Lung (tissue), 12 donors: ENCODE data around the gene RFC2. TPM values are rescaled to one million over a fixed set of nuclear protein-coding genes. Genes with fewer than 3 reads are reported as not detected.
"Not testable (repeated sequence)": the region's sequence is repeated elsewhere in the genome, so short reads cannot be mapped to it uniquely, and the experiment has no call there.

ENCODE experiments used
- ATAC-seq: fragments of 200-7000 bp; cut with Tn5 transposase; one replicate; pipeline ENCODE4 v1.9.1; 2020; ENCODE audit warnings: moderate number of reproducible peaks; ENCODE audit not compliant: insufficient read depth, low FRiP score
- DNase-seq, 3 donors: peaks; one replicate each; pipeline ENCODE4 v3.0.0-alpha.2; 2013 to 2017
- H3K27ac ChIP-seq, 2 donors: one replicate each; pipeline ENCODE4 v1.5.1; 2013; ENCODE audit warnings: mild to moderate bottlenecking in 2 of 2, moderate library complexity in 2 of 2, control low read depth in 1 of 2, inconsistent platforms in 1 of 2, low read depth in 1 of 2, low read length in 1 of 2
- H3K27me3 ChIP-seq, 3 donors: one replicate each; pipeline ENCODE4 v1.5.1; 2013; ENCODE audit warnings: low read length in 2 of 3; ENCODE audit not compliant: control insufficient read depth in 3 of 3, insufficient read depth in 3 of 3
- H3K36me3 ChIP-seq, 4 donors: one replicate each; pipeline ENCODE4 v1.5.1; 2013; ENCODE audit warnings: low read length in 4 of 4, mild to moderate bottlenecking in 1 of 4, moderate library complexity in 1 of 4; ENCODE audit not compliant: control insufficient read depth in 4 of 4, insufficient read depth in 4 of 4
- H3K4me1 ChIP-seq, 5 donors: one replicate each; pipeline ENCODE4 v1.5.1; 2013; ENCODE audit warnings: low read length in 5 of 5, mild to moderate bottlenecking in 2 of 5, moderate library complexity in 1 of 5; ENCODE audit not compliant: control insufficient read depth in 5 of 5, insufficient read depth in 5 of 5
- H3K4me3 ChIP-seq: one replicate; pipeline ENCODE4 v1.5.1; 2013; ENCODE audit warnings: mild to moderate bottlenecking, control low read depth, moderate library complexity
- H3K9ac ChIP-seq, 2 donors: one replicate each; pipeline ENCODE4 v1.5.1; 2013; ENCODE audit warnings: low read length in 2 of 2, control low read depth in 1 of 2; ENCODE audit not compliant: insufficient read depth in 1 of 2
- H3K9me3 ChIP-seq, 4 donors: one replicate each; pipeline ENCODE4 v1.5.1; 2013; ENCODE audit warnings: low read length in 3 of 4, mild to moderate bottlenecking in 1 of 4, moderate library complexity in 1 of 4; ENCODE audit not compliant: control insufficient read depth in 4 of 4, insufficient read depth in 3 of 4
- WGBS, 2 donors: extraction: QIAGEN DNeasy Blood & Tissue Kit; methylation state at CpG; one replicate each; pipeline ENCODE4 v1.1.7; 2013; 5-methylcytosine and 5-hydroxymethylcytosine counted together
- polyA plus RNA-seq, 2 donors: library from polyadenylated mRNA; stranded (reverse); fragments of 200-250 nt; gene quantifications; one replicate each; pipeline ENCODE4 v1.2.1, GENCODE V29; 2013
- total RNA-seq, 2 donors: library from RNA; depleted of rRNA in 1 of 2; stranded (reverse); fragments of >200 nt in 1 of 2; gene quantifications; one replicate each; pipeline ENCODE4 v1.2.1, GENCODE V29; 2014 to 2021
- TF ChIP-seq, protein P1 (sequence below): IDR thresholded peaks from 2 replicates; pipeline ENCODE4 v1.5.1; 2012; ENCODE audit warnings: mild to moderate bottlenecking; ENCODE audit errors: control extremely low read depth, extremely low read depth
- donor health status: control.
- donor health status: control.
- donor health status: Bipolar disorder and iron deficiency.
- donor health status: healthy.
- donor health status: DM: yes; HTN: yes; CAD: no.

Gene RFC2
- total and polyA plus RNA-seq, 4 donors = 14.5 to 23.8 (median 21.2) TPM

DNA sequence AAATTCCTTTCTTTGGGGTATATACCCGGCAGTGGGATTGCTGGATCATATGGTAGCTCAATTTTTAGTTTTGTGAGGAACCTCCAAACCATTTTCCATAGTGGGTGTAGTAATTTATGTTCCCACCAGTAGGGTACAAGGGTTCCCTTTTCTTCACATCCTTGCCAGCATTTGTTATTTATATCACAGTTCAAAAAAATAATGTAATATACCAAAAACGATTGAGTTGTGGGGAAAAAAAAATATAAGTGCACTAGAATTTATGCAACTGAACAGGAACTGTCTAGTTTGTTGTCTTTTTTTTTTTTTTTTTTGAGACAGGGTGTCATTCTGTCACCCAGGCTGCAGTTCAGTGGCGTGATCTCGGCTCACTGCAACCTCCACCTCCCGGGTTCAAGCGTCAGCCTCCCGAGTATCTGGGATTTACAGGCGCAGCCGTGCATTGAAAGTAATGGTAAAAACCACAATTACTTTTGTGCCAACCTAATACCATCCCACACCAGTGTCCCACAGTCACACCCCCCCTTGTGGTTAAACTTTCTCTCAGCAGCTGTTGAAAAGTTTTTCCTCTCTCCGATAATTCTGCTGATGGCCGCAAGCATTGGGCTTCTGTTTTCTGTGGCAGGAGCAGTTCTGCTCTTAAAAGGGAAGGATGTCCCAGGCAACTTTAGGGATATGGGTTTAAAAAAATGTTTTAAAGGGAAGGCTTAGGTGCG lies 51.2 kb downstream of the RFC2 start:
- peaks cover 0 to 7% (median 0%) of the 10 kb centered on the region in 3 donors for H3K27me3 ChIP-seq
- H3K9ac ChIP-seq = no peak overlapping the region
- DNase-seq = peak in 2 of 3 donors; percentile 62 to 66
- H3K4me1 ChIP-seq = no peaks in the 10 kb centered on the region
- H3K9me3 ChIP-seq = no peaks in the 10 kb centered on the region
- no peak for ATAC-seq
- no peak overlapping the region for H3K27ac ChIP-seq
- no peak overlapping the region for H3K4me3 ChIP-seq
- TF ChIP-seq, protein P1, sequence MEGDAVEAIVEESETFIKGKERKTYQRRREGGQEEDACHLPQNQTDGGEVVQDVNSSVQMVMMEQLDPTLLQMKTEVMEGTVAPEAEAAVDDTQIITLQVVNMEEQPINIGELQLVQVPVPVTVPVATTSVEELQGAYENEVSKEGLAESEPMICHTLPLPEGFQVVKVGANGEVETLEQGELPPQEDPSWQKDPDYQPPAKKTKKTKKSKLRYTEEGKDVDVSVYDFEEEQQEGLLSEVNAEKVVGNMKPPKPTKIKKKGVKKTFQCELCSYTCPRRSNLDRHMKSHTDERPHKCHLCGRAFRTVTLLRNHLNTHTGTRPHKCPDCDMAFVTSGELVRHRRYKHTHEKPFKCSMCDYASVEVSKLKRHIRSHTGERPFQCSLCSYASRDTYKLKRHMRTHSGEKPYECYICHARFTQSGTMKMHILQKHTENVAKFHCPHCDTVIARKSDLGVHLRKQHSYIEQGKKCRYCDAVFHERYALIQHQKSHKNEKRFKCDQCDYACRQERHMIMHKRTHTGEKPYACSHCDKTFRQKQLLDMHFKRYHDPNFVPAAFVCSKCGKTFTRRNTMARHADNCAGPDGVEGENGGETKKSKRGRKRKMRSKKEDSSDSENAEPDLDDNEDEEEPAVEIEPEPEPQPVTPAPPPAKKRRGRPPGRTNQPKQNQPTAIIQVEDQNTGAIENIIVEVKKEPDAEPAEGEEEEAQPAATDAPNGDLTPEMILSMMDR = peak; percentile 17
- H3K36me3 ChIP-seq = no peaks in the 10 kb centered on the region
- WGBS, 2 donors = 29 to 48% methylated on average over 12 of the region's 12 CpGs

DNA sequence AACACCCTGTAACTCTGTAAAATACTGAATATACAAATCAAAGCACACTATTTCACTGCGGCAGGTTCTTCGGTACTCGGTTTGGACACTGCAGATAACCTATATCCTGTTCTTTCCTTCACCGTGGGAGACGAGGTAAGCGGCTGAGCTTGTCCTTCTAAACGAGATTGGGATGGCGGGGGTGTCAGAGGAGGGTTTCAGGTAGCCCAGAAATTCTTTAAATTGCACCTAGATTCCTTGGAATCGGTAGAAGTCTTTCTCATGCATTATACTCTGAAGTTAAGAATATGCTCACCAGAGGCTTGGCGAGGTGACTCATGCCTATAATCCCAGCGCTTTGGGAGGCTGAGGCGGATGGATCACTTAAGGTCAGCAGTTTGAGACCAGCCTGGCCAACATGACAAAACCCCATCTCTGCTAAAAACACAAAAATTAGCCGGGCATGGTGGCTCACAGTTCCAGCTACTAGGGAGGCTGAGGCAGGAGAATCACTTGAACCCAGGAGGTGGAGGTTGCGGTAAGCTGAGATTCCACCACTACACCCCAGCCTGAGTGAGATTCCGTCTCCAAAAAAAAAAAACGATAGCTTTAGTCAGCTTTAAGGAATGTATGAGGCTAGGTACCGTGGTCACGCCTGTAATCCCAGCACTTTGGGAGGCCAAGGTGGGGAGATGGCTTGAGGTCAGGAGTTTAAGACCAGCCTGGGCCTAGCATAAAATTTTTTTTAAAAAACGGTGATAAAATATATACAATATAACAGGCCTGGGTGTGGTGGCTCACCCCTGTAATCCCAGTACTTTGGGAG lies 54.4 kb downstream of the RFC2 start:
- Histone ChIP-seq H3K4me3 (no peak overlapping the region), H3K4me1 (no peaks in the 10 kb centered on the region), H3K9me3 (no peaks in the 10 kb centered on the region), H3K27ac (no peak overlapping the region), H3K36me3 (peaks cover 4 to 12% (median 7%) of the 10 kb centered on the region in 4 donors), H3K27me3 (peaks cover 0 to 7% (median 0%) of the 10 kb centered on the region in 3 donors), H3K9ac (no peak overlapping the region)
- ATAC-seq (no peak), DNase-seq (no peak)
- WGBS, 2 donors = 86 to 88% methylated on average over 19 of the region's 19 CpGs
- TF ChIP-seq, protein P1 = no peak

GRCh38 chr7:74197449-74198124 lies 56.6 kb downstream of the RFC2 start:
- H3K4me1 ChIP-seq = no peaks in the 10 kb centered on the region
- H3K27ac ChIP-seq = no peak overlapping the region
- ATAC-seq (no peak), DNase-seq (no peak)
- no peak overlapping the region for H3K4me3 ChIP-seq
- TF ChIP-seq, protein P1 = no peak
- no peak overlapping the region for H3K9ac ChIP-seq
- peaks cover 14 to 25% (median 22%) of the 10 kb centered on the region in 4 donors for H3K36me3 ChIP-seq
- 97 to 98% methylated on average over 9 of the region's 9 CpGs for WGBS, 2 donors
- no peaks in the 10 kb centered on the region for H3K9me3 ChIP-seq
- H3K27me3 ChIP-seq = no peaks in the 10 kb centered on the region

DNA sequence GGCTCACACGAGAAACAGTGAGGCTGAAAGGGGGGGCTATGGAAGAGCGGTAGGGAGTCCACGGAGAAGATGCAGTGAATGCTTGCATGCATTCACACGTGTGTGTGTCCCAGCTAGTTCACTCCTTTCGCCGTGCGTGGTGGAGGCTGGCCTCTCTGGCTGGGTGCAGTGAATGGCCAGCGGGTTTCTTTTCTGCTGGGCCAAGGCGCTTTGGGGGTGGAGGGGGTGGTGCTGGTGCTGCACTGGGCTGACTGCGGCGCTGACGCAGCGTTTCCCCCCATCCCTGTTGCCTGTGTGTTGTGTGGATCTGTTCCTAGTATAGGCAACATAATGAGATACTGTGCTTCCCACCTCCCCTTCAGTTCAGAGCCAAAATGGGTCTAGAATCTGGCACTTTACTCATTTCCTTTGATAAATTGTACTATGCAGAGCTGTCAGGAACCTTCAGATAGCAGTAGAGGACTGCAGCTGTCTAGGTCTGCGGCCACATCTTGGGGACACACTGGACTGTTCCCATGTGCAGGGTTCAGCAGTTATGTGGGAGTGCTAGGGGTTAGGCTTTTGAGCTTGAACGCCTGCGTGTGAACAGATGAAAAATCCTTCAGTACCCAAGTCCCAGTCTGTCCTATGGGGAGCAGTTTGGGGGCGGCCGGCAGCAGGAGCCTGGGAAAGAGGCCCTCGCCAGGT lies 58.1 kb downstream of the RFC2 start:
- ATAC-seq, H3K4me1 ChIP-seq, H3K4me3 ChIP-seq, DNase-seq, H3K27ac ChIP-seq, H3K27me3 ChIP-seq, H3K9me3 ChIP-seq, H3K9ac ChIP-seq: not testable (repeated sequence)
- peaks cover 16 to 30% (median 25%) of the 10 kb centered on the region in 4 donors for H3K36me3 ChIP-seq
- WGBS, 2 donors = 89 to 93% methylated on average over 15 to 16 of the region's 19 CpGs

DNA sequence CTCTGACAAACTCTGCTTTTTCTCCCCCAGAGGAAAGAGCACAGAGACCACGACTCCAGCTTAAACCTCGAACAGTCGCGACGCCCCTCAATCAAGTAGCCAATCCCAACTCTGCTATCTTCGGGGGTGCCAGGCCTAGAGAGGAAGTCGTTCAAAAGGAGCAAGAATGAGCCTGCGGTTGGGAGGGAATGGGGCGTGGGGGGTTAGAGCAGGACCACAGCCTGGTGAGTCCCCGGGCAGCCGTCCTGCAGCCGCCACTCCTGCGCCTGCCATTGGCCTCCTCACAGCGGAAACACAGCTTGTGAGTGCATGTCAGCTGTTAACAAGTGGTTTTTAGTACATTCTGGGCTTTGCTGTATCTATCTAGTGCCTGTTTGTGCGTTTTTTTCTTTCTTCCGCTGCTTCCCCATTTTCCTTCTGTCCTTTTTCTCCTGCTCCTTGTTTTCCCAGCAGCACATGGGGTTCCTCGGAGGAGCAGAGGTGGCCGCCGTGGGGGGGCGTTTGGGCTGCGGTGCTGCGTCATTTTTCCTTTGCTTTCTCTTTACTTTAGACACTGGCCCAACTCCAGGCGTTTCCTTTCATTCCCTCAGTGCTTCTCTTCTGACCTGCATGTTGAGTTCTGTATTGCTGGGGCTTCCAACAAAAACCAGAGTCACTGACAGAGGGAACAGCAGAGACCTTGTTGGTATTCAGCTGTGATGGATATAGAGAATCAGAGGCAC lies 58.9 kb downstream of the RFC2 start:
- not testable (repeated sequence) for H3K4me1 ChIP-seq, H3K4me3 ChIP-seq, H3K9me3 ChIP-seq, H3K27me3 ChIP-seq, ATAC-seq, DNase-seq, H3K27ac ChIP-seq, H3K9ac ChIP-seq
- 33 to 69% methylated on average over 18 to 20 of the region's 23 CpGs for WGBS, 2 donors
- peaks cover 23 to 36% (median 32%) of the 10 kb centered on the region in 4 donors for H3K36me3 ChIP-seq
